Activated CD8-positive, alpha-beta memory T cell treated with anti-CD3 and anti-CD28 coated beads for 1 hour (primary cell): ENCODE data around the gene HUNK.

ENCODE experiments used
- DNase-seq, 2 donors: peaks; one replicate each; pipeline ENCODE4 v3.0.0-alpha.2; 2020; ENCODE audit warnings: low read depth in 1 of 2; ENCODE audit errors: extremely low read depth in 1 of 2

HUNK gene

GRCh38 chr21:32044205-32045180 lies 171.7 kb downstream of the HUNK start:
- no peak for DNase-seq

- no peak for DNase-seq
Measured at GRCh38 chr21:32046191-32046590, 173.4 kb downstream of the HUNK start.

GRCh38 chr21:32048353-32048752 lies 175.5 kb downstream of the HUNK start:
- no peak for DNase-seq
